Measurements from ENCODE around the gene CDC45.

The CDC45 gene

GRCh38 chr22:19479355-19480172 lies at the start of gene CDC45:
TSS of gene CDC45 (plus strand) at chr22:19479920. CDS start at chr22:19479969, 49 bp downstream.
- DNase-seq (ENCODE audit: low spot score) = peak; percentile 97
- in situ Hi-C loops (cut with MboI; ENCODE audit: low sequenced_read_pairs, unreplicated experiment) = loop anchor here (10.0 kb wide), 1 partner anchor 295 kb away; no protein-coding TSS in a partner anchor

DNA sequence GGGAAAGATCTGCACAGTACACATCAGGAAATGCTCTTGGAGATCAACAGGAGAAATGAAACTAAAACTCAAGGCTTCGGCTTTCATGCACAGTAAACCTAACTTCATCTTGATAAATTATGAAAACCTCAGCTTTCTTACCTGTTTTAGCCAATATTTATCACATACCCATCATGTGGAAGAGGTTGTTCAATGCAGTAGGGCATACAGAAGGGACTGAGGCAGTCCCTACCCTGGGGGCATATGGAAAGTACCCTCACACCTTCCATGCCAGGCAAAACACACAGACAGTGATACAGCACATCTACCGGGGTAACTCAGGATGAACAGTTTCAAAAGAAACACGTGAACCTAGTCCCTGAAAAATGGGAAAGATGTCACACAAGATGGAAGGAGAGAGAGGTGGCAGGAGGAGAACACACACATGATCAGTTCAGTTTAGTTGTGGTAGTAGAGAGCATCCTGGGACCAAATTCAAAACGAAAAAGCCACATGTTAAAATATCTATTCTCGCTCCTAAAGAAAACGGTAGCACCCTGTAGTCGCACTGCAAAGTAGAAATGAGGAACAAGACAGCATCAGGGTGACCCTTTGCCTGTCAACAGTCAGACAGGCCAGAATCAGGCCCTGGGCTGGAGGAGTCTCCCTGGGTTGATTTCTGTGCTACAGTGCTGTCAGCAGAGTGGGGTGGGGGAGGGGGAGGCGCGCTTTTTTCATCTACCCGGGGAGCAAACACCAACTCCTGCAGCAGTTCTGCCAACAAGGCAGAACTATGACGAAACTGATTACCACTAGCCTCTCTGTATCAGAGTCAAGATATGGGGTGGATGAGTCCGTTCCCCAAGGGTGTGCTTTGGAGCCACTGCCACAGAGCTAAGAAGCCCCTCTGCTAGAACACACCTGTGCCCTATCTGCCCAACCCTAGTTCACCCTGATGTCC lies 49.5 kb upstream of the CDC45 start:
- DNase-seq (ENCODE audit: low spot score) = peak; percentile 41
- in situ Hi-C loops (cut with MboI; ENCODE audit: low sequenced_read_pairs, unreplicated experiment) = no loop called here
- TF ChIP-seq CTCF (IDR thresholded peaks at IDR 0.05; ENCODE audit: borderline replicate concordance, control extremely low read depth, extremely low read depth, insufficient read depth, missing control alignments) = no peak

More at GRCh38 chr22:19479355-19480172, at the start of gene CDC45:
- no peak for TF ChIP-seq CTCF (IDR thresholded peaks at IDR 0.05; ENCODE audit: borderline replicate concordance, control extremely low read depth, extremely low read depth, insufficient read depth, missing control alignments)

GRCh38 chr22:19430890-19431541 lies 48.7 kb upstream of the CDC45 start:
- in situ Hi-C loops (cut with MboI; ENCODE audit: low sequenced_read_pairs, unreplicated experiment) = no loop called here
- DNase-seq (ENCODE audit: low spot score) = peak; percentile 41
- TF ChIP-seq CTCF (IDR thresholded peaks at IDR 0.05; ENCODE audit: borderline replicate concordance, control extremely low read depth, extremely low read depth, insufficient read depth, missing control alignments) = no peak

GRCh38 chr22:19431649-19432132 lies 48.0 kb upstream of the CDC45 start, which contains the start of gene HIRA:
TSS of gene HIRA (minus strand) at chr22:19431733. CDS start at chr22:19431476, 257 bp downstream.
- no peak for TF ChIP-seq CTCF (IDR thresholded peaks at IDR 0.05; ENCODE audit: borderline replicate concordance, control extremely low read depth, extremely low read depth, insufficient read depth, missing control alignments)
- DNase-seq (ENCODE audit: low spot score) = peak; percentile 85
- in situ Hi-C loops (cut with MboI; ENCODE audit: low sequenced_read_pairs, unreplicated experiment) = no loop called here

GRCh38 chr22:19432133-19432851 lies 47.4 kb upstream of the CDC45 start, which contains the start of gene MRPL40:
TSS of gene MRPL40 (plus strand) at chr22:19432545. CDS start at chr22:19432555, 10 bp downstream.
- peak; percentile 97 for DNase-seq (ENCODE audit: low spot score)
- TF ChIP-seq CTCF (IDR thresholded peaks at IDR 0.05; ENCODE audit: borderline replicate concordance, control extremely low read depth, extremely low read depth, insufficient read depth, missing control alignments) = no peak
- in situ Hi-C loops (cut with MboI; ENCODE audit: low sequenced_read_pairs, unreplicated experiment) = no loop called here

Measured in GM13976 (cell line).